ENCODE results near the gene PRDM16. TPM values are rescaled to one million over a fixed set of nuclear protein-coding genes. Genes with fewer than 3 reads are reported as not detected.

PRDM16 gene
- total and polyA plus RNA-seq, 7 donors: 0.04 to 1.2 (median 0.31) TPM

- DNase-seq (no peak), ATAC-seq (no peak)
- Histone ChIP-seq H3K9me3 (no peaks in the 10 kb centered on the region), H3K27me3 (ENCODE audit: insufficient read depth in 3 of 3, low read length in 2 of 3) (peaks cover 0 to 28% (median 2%) of the 10 kb centered on the region in 3 donors), H3K27ac (no peak overlapping the region), H3K4me3 (no peak overlapping the region), H3K4me1 (no peaks in the 10 kb centered on the region), H3K36me3 (ENCODE audit: insufficient read depth in 1 of 2, low read depth in 1 of 2) (no peaks in the 10 kb centered on the region)
- TF ChIP-seq, protein P1, sequence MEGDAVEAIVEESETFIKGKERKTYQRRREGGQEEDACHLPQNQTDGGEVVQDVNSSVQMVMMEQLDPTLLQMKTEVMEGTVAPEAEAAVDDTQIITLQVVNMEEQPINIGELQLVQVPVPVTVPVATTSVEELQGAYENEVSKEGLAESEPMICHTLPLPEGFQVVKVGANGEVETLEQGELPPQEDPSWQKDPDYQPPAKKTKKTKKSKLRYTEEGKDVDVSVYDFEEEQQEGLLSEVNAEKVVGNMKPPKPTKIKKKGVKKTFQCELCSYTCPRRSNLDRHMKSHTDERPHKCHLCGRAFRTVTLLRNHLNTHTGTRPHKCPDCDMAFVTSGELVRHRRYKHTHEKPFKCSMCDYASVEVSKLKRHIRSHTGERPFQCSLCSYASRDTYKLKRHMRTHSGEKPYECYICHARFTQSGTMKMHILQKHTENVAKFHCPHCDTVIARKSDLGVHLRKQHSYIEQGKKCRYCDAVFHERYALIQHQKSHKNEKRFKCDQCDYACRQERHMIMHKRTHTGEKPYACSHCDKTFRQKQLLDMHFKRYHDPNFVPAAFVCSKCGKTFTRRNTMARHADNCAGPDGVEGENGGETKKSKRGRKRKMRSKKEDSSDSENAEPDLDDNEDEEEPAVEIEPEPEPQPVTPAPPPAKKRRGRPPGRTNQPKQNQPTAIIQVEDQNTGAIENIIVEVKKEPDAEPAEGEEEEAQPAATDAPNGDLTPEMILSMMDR (IDR thresholded peaks at IDR 0.05): no peak
- WGBS, 3 donors: 86 to 91% (median 87%) methylated on average over 16 to 19 of the region's 19 CpGs
- intact Hi-C loops (cut with DNase I): no loop called here
Measured at GRCh38 chr1:3279182-3279470, 210.1 kb downstream of the PRDM16 start.

- no peak overlapping the region for H3K27ac ChIP-seq
- DNase-seq (no peak), ATAC-seq (no peak)
- intact Hi-C loops (cut with DNase I): loop anchor here (5.0 to 10.0 kb wide), 3 partner anchors 143 to 269 kb away; partner anchors contain the start of gene PRDM16 (in 2 of the 2)
- whole genome bisulfite sequencing, 3 donors: 85 to 93% (median 87%) methylated on average over 8 of the region's 8 CpGs
- H3K36me3 ChIP-seq (ENCODE audit: insufficient read depth in 1 of 2, low read depth in 1 of 2): no peaks in the 10 kb centered on the region
- H3K4me3 ChIP-seq: no peak overlapping the region
- no peaks in the 10 kb centered on the region for H3K4me1 ChIP-seq
- peaks cover 0 to 40% (median 2%) of the 10 kb centered on the region in 3 donors for H3K27me3 ChIP-seq (ENCODE audit: insufficient read depth in 3 of 3, low read length in 2 of 3)
- no peaks in the 10 kb centered on the region for H3K9me3 ChIP-seq
- TF ChIP-seq, protein P1 (IDR thresholded peaks at IDR 0.05): no peak
Measured at GRCh38 chr1:3281735-3282134, 212.7 kb downstream of the PRDM16 start.

- Histone ChIP-seq H3K27me3 (ENCODE audit: insufficient read depth in 3 of 3, low read length in 2 of 3) (peaks cover 0 to 36% (median 2%) of the 10 kb centered on the region in 3 donors), H3K4me3 (no peak overlapping the region), H3K36me3 (ENCODE audit: insufficient read depth in 1 of 2, low read depth in 1 of 2) (no peaks in the 10 kb centered on the region), H3K27ac (no peak overlapping the region), H3K9me3 (no peaks in the 10 kb centered on the region), H3K4me1 (no peaks in the 10 kb centered on the region)
- 55 to 67% (median 59%) methylated on average over 8 to 9 of the region's 9 CpGs for WGBS, 3 donors
- no peak for DNase-seq
- ATAC-seq: no peak
- intact Hi-C loops (cut with DNase I): loop anchor here (5.0 to 10.0 kb wide), 3 partner anchors 143 to 270 kb away; partner anchors contain the start of gene PRDM16 (in 2 of the 2)
- TF ChIP-seq, protein P1 (IDR thresholded peaks at IDR 0.05): no peak
Measured at GRCh38 chr1:3282186-3282585, 213.2 kb downstream of the PRDM16 start.

DNA sequence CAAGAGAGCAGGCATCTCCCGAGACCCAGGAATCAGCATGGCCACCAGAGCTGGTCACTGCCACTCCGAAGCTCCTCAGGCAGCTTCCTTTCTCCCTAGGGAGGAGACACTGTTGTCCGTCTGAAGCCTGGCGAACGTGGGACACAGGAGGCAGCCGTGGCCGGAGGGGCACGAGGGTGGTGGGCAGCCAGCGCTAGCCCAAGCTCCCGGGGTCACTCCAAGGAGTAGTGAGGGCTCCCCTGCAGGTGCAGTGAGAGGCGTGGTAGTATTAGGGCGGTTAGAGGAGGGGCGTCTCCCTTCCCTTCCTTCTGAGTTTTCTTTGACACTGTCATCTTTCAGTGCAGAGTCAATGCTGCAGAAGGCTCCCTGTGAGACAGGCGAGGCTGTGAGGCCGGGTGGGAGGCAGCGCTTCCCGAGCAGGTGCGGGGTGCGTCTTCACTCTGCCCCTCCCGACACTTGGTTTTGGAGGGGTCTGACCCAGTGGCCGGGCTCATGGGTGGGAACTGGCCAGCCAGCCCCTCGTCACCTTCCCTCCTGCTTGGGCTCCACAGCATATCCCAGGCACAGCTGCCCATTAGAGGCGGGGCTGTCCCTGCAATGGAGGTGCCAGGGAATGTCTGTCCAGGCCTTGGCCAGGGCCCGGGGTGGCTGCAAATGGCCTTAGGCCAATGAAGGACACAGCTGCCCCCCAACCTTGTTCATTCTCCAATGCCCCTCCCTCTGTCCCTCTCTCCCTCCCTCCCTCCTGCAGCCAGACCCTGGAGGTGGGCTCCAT, 213.8 kb downstream of the PRDM16 start:
- ATAC-seq (no peak), DNase-seq (no peak)
- H3K4me1 ChIP-seq: no peaks in the 10 kb centered on the region
- TF ChIP-seq, protein P1 (IDR thresholded peaks at IDR 0.05): no peak
- intact Hi-C loops (cut with DNase I): loop anchor here (5.0 to 10.0 kb wide), 3 partner anchors 142 to 271 kb away; partner anchors contain the start of gene PRDM16 (in 2 of the 2)
- H3K27me3 ChIP-seq (ENCODE audit: insufficient read depth in 3 of 3, low read length in 2 of 3): peaks cover 0 to 35% (median 2%) of the 10 kb centered on the region in 3 donors
- no peak overlapping the region for H3K4me3 ChIP-seq
- 51 to 61% (median 56%) methylated on average over 23 to 24 of the region's 24 CpGs for WGBS, 3 donors
- no peaks in the 10 kb centered on the region for H3K9me3 ChIP-seq
- no peak overlapping the region for H3K27ac ChIP-seq
- H3K36me3 ChIP-seq (ENCODE audit: insufficient read depth in 1 of 2, low read depth in 1 of 2): no peaks in the 10 kb centered on the region
